ENCODE data around the gene DNAH1. TPM values are rescaled to one million over a fixed set of nuclear protein-coding genes. Genes with fewer than 3 reads are reported as not detected.

Gene DNAH1
- total RNA-seq, 4 donors from 2014 or later, result 12.0 to 26.1 (median 15.5) TPM

GRCh38 chr3:52440249-52440551 is 124.1 kb downstream of the DNAH1 start:
- Histone ChIP-seq H3K4me1 (peaks cover 0 to 42% (median 8%) of the 10 kb centered on the region in 4 donors), H3K9me3 (no peaks in the 10 kb centered on the region), H3K27me3 (no peaks in the 10 kb centered on the region), H3K27ac (peak overlapping the region in 1 of 4 donors; percentile 69), H3K4me3 (no peak overlapping the region), H3K36me3 (peaks cover 0 to 35% (median 0%) of the 10 kb centered on the region in 3 donors)
- no peak for DNase-seq (ENCODE audit: low spot score in 2 of 2)
- TF ChIP-seq POLR2A (IDR thresholded peaks at IDR 0.05), result no peak
- TF ChIP-seq, protein P1, sequence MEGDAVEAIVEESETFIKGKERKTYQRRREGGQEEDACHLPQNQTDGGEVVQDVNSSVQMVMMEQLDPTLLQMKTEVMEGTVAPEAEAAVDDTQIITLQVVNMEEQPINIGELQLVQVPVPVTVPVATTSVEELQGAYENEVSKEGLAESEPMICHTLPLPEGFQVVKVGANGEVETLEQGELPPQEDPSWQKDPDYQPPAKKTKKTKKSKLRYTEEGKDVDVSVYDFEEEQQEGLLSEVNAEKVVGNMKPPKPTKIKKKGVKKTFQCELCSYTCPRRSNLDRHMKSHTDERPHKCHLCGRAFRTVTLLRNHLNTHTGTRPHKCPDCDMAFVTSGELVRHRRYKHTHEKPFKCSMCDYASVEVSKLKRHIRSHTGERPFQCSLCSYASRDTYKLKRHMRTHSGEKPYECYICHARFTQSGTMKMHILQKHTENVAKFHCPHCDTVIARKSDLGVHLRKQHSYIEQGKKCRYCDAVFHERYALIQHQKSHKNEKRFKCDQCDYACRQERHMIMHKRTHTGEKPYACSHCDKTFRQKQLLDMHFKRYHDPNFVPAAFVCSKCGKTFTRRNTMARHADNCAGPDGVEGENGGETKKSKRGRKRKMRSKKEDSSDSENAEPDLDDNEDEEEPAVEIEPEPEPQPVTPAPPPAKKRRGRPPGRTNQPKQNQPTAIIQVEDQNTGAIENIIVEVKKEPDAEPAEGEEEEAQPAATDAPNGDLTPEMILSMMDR (IDR thresholded peaks at IDR 0.05), result no peak
- TF ChIP-seq EP300 (IDR thresholded peaks at IDR 0.05), result no peak
- 84 to 85% methylated on average over 10 to 12 of the region's 12 CpGs for WGBS, 2 donors

DNA sequence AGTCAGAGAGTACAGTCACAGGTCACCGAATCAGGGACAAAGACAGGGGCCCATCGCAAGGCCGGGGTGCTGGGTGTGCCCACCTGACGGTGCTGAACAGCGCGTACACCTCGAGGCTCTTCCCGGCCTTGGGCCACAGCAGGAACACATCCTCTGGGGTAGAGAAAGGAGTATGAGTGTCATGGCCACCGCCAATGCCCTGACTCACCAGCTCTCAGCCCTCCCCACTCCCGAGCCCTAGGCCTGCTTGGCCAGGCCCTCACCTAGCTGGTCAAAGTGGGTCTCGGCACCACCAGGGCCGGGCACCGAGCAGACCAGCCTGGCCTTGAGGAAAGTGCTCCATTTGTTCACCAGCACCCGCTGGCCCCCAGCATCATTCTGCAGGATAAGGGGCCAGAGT is 124.6 kb downstream of the DNAH1 start:
- Histone ChIP-seq H3K9me3 (no peaks in the 10 kb centered on the region), H3K27ac (peak overlapping the region in 1 of 4 donors; percentile 69), H3K36me3 (peaks cover 0 to 35% (median 0%) of the 10 kb centered on the region in 3 donors), H3K4me1 (peaks cover 0 to 40% (median 9%) of the 10 kb centered on the region in 4 donors), H3K4me3 (no peak overlapping the region), H3K27me3 (no peaks in the 10 kb centered on the region)
- TF ChIP-seq POLR2A (IDR thresholded peaks at IDR 0.05), result no peak
- no peak for DNase-seq (ENCODE audit: low spot score in 2 of 2)
- WGBS, 2 donors, result 89 to 95% methylated on average over 10 to 13 of the region's 14 CpGs

DNA sequence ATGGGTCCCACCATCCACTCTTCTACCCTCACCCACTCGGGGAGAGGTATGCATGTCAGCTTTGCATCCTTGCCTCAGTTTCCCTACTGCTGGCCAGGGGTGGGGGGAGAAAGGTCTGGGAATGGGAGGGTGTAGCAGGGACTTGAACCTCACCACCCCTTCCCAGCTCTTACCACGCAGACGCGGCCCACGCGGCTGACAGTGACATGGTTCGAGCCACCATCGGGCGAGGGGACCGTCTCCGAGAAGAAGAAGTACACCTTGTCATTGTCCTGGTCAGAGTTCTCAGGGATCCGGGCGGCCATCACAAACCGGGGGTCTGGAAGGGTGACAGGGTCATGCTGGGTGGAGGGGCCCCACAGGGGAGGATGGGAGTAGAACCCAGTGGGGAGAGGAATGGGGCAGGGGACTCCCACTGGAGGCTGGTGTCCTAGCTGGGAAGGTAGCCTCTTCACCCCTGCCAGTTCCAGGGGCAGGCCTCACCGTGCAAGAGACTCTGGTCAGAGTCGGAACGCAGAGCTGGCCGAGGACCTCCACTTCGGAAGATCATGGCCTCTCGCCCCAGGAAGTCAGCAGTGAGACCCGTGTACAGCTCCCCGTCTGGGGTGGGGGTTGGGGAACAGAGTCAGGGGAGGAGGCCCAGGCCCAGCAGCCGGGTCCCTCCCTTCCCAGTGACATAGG is 125.1 kb downstream of the DNAH1 start:
- Histone ChIP-seq H3K4me3 (no peak overlapping the region), H3K9me3 (no peaks in the 10 kb centered on the region), H3K27me3 (no peaks in the 10 kb centered on the region), H3K4me1 (peaks cover 0 to 37% (median 9%) of the 10 kb centered on the region in 4 donors), H3K27ac (peak overlapping the region in 2 of 4 donors; percentile 10 to 69), H3K36me3 (peaks cover 0 to 35% (median 0%) of the 10 kb centered on the region in 3 donors)
- 80 to 83% methylated on average over 19 to 21 of the region's 23 CpGs for WGBS, 2 donors
- TF ChIP-seq POLR2A (IDR thresholded peaks at IDR 0.05), result no peak
- TF ChIP-seq EP300 (IDR thresholded peaks at IDR 0.05), result no peak
- TF ChIP-seq, protein P1 (IDR thresholded peaks at IDR 0.05), result no peak
- DNase-seq (ENCODE audit: low spot score in 2 of 2), result no peak

- 42 to 64% methylated on average over 9 to 17 of the region's 18 CpGs for WGBS, 2 donors
- Histone ChIP-seq H3K4me3 (peak overlapping the region in 1 of 4 donors; percentile 53), H3K27ac (peak overlapping the region in 3 of 4 donors; percentile 10 to 69 (median 15)), H3K9me3 (no peaks in the 10 kb centered on the region), H3K4me1 (peaks cover 0 to 37% (median 9%) of the 10 kb centered on the region in 4 donors), H3K36me3 (peaks cover 0 to 35% (median 0%) of the 10 kb centered on the region in 3 donors), H3K27me3 (no peaks in the 10 kb centered on the region)
- TF ChIP-seq, protein P1 (IDR thresholded peaks at IDR 0.05), result no peak
- TF ChIP-seq EP300 (IDR thresholded peaks at IDR 0.05), result peak in 1 of 2 donors; percentile 15
- no peak for TF ChIP-seq POLR2A (IDR thresholded peaks at IDR 0.05)
- no peak for DNase-seq (ENCODE audit: low spot score in 2 of 2)
These were observed 125.7 kb downstream of the DNAH1 start for GRCh38 chr3:52441772-52442332.

- WGBS, 2 donors, result 83 to 88% methylated on average over 12 to 15 of the region's 16 CpGs
- Histone ChIP-seq H3K9me3 (no peaks in the 10 kb centered on the region), H3K4me1 (peaks cover 0 to 34% (median 9%) of the 10 kb centered on the region in 4 donors), H3K36me3 (peaks cover 0 to 33% (median 0%) of the 10 kb centered on the region in 3 donors), H3K27me3 (no peaks in the 10 kb centered on the region), H3K4me3 (peak overlapping the region in 1 of 4 donors; percentile 53), H3K27ac (peak overlapping the region in 2 of 4 donors; percentile 15 to 69)
- no peak for TF ChIP-seq EP300 (IDR thresholded peaks at IDR 0.05)
- TF ChIP-seq, protein P1 (IDR thresholded peaks at IDR 0.05), result no peak
- TF ChIP-seq POLR2A (IDR thresholded peaks at IDR 0.05), result no peak
- DNase-seq (ENCODE audit: low spot score in 2 of 2), result no peak
These were observed 126.5 kb downstream of the DNAH1 start for GRCh38 chr3:52442409-52443267.
